IMR-90 (cell line): Measurements from ENCODE around the gene PAK6.

ENCODE experiments used
- BHLHE40 ChIP-seq: fragments of 150-350 bp; IDR thresholded peaks from 2 replicates; pipeline ENCODE4 v1.6.1; 2016; ENCODE audit warnings: mild to moderate bottlenecking, low read depth, low read length
- CEBPB ChIP-seq: IDR thresholded peaks from 2 replicates; pipeline ENCODE4 v1.6.1; 2012; ENCODE audit warnings: low read depth, low read length, improper control_type of control experiment
- CHD1 ChIP-seq: IDR thresholded peaks from 2 replicates; pipeline ENCODE4 v1.6.1; 2012; ENCODE audit warnings: low read depth, low read length, improper control_type of control experiment
- FOS ChIP-seq: fragments of 150-350 bp; IDR thresholded peaks from 2 replicates; pipeline ENCODE4 v1.6.1; 2016; ENCODE audit warnings: low read depth, low read length
- MAZ ChIP-seq: IDR thresholded peaks from 2 replicates; pipeline ENCODE4 v1.6.1; 2012; ENCODE audit warnings: low read depth, mild to moderate bottlenecking, low read length, improper control_type of control experiment, moderate library complexity, borderline replicate concordance
- POLR2A ChIP-seq: IDR thresholded peaks from 2 replicates; pipeline ENCODE4 v1.6.1; 2012; ENCODE audit warnings: mild to moderate bottlenecking, low read depth, low read length
- RAD21 ChIP-seq: IDR thresholded peaks from 2 replicates; pipeline ENCODE4 v1.6.1; 2012; ENCODE audit warnings: low read length, improper control_type of control experiment
- RCOR1 ChIP-seq: IDR thresholded peaks from 2 replicates; pipeline ENCODE4 v1.6.1; 2012; ENCODE audit warnings: mild to moderate bottlenecking, low read length, improper control_type of control experiment; ENCODE audit not compliant: insufficient replicate concordance
- RFX5 ChIP-seq: IDR thresholded peaks from 2 replicates; pipeline ENCODE4 v1.8.0; 2012; ENCODE audit warnings: low read depth, mild to moderate bottlenecking, low read length, moderate library complexity
- TF ChIP-seq, protein P1 (sequence below): conservative IDR thresholded peaks from 2 replicates; pipeline ENCODE4 v1.5.1; 2012; ENCODE audit warnings: mild to moderate bottlenecking, low read depth, low read length, improper control_type of control experiment
- TF ChIP-seq, protein P2 (sequence below): fragments of 150-350 bp; IDR thresholded peaks from 2 replicates; pipeline ENCODE4 v1.6.1; 2017; ENCODE audit warnings: mild to moderate bottlenecking, antibody characterized with exemption, low read length, low read depth
- TF ChIP-seq, protein P3 (sequence below): fragments of 150-350 bp; IDR thresholded peaks from 2 replicates; pipeline ENCODE4 v1.6.1; 2016; ENCODE audit warnings: low read depth, mild to moderate bottlenecking, low read length, moderate library complexity, borderline replicate concordance

DNA sequence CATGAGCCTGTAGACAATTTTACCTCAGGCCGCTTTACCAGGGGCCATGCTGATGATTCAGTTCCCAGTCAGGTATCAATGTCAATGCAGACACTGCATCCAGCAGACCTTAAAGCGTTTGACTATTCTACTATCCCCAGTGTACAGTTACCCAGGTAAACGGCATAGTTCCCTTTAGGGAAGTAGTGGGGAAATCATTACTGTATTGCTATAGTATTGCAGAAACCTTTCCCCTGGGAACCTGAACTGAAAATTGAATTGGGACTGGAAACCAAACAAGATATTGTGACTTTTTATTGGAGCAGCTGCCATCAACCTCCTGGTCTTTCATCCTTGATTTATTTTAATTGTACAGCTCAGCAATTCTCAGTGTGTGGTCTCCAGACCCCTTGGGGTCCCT lies 78.1 kb downstream of the PAK6 start:
- TF ChIP-seq, protein P1, sequence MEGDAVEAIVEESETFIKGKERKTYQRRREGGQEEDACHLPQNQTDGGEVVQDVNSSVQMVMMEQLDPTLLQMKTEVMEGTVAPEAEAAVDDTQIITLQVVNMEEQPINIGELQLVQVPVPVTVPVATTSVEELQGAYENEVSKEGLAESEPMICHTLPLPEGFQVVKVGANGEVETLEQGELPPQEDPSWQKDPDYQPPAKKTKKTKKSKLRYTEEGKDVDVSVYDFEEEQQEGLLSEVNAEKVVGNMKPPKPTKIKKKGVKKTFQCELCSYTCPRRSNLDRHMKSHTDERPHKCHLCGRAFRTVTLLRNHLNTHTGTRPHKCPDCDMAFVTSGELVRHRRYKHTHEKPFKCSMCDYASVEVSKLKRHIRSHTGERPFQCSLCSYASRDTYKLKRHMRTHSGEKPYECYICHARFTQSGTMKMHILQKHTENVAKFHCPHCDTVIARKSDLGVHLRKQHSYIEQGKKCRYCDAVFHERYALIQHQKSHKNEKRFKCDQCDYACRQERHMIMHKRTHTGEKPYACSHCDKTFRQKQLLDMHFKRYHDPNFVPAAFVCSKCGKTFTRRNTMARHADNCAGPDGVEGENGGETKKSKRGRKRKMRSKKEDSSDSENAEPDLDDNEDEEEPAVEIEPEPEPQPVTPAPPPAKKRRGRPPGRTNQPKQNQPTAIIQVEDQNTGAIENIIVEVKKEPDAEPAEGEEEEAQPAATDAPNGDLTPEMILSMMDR: no peak
- no peak for TF ChIP-seq RFX5
- TF ChIP-seq FOS: no peak
- TF ChIP-seq POLR2A: no peak
- TF ChIP-seq, protein P2, sequence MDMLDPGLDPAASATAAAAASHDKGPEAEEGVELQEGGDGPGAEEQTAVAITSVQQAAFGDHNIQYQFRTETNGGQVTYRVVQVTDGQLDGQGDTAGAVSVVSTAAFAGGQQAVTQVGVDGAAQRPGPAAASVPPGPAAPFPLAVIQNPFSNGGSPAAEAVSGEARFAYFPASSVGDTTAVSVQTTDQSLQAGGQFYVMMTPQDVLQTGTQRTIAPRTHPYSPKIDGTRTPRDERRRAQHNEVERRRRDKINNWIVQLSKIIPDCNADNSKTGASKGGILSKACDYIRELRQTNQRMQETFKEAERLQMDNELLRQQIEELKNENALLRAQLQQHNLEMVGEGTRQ: no peak
- no peak for TF ChIP-seq RAD21
- no peak for TF ChIP-seq CEBPB
- no peak for TF ChIP-seq RCOR1
- TF ChIP-seq CHD1: no peak
- TF ChIP-seq MAZ: no peak
- TF ChIP-seq, protein P3, sequence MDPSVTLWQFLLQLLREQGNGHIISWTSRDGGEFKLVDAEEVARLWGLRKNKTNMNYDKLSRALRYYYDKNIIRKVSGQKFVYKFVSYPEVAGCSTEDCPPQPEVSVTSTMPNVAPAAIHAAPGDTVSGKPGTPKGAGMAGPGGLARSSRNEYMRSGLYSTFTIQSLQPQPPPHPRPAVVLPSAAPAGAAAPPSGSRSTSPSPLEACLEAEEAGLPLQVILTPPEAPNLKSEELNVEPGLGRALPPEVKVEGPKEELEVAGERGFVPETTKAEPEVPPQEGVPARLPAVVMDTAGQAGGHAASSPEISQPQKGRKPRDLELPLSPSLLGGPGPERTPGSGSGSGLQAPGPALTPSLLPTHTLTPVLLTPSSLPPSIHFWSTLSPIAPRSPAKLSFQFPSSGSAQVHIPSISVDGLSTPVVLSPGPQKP: no peak
- TF ChIP-seq BHLHE40: no peak
